GM18868 (cell line): Measurements from ENCODE around the gene LSS.
A peak's percentile ranks its signal among the peaks of the same experiment; 100 is the strongest.

Experiments
- ATAC-seq: cut with Tn5 transposase; IDR thresholded peaks from one replicate; pipeline ENCODE4 v1.9.1; 2021; ENCODE audit warnings: mild to moderate bottlenecking, moderate library complexity; ENCODE audit not compliant: unreplicated experiment

Gene LSS

DNA sequence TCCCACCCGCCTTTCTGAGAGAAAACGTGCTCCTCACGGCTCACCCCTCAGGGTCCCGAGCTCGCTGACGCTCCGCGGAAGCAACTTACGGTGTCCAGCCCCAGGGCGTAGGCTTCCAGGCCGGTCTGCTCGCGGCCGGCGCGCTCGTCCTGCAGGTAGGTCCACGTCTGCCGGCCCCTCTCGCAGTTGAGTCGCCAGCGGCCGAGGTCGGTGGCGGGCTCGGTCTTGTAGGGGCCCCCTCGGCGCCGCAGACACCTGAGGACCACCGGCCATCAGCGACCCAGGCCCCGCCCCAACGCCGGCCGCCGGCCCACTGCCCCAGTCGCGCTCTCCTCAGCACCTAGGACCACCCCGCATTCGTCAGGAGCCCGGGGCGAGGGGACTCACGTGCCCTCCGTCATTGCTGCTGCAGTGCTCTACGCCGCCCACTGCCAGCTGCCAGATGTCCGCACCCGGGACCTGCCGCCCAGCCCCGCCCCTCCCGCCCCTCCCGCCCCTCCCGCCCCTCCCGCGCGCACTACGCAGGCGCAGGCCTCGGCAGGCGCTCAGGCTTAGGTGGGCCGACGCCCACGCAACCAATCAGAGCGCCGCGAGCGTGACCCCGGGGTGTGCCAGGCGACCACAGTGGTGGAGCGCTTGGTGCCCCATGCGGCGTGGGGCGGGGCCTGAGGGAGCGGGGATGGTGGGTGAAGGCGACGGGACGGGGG lies at the start of gene LSS:
LSS (minus strand) TSS at position 430 of the 707 bp plus-strand sequence; CDS start at position 401, 29 bp downstream.
- peak; percentile 78 for ATAC-seq

DNA sequence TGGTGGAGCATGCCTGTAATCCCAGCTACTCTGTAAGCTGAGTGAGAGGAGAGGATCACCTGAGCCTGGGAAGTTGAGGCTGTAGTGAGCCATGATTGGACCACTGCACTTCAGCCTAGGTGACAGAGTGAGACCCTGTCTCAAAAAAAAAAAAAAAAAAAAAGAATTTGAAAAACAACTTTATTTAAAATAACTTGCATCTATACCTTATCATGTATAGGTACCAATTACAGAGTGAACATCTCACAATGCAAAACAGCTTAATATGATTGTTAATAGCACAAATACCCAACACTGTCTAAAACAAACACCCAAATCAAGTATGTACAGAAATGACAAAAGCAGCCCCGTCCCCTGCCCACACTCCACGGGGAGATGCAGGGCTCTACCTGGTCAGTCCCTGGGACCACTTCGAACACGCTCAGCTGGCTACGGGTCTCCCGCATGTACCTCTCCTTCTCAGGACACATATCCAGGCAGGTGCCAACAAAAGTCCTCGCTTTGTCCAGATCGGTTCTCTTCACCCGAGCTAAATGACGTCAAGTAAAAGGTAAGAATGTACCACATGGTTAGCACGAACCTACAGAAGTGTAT lies 46.3 kb upstream of the LSS start:
- ATAC-seq = no peak

DNA sequence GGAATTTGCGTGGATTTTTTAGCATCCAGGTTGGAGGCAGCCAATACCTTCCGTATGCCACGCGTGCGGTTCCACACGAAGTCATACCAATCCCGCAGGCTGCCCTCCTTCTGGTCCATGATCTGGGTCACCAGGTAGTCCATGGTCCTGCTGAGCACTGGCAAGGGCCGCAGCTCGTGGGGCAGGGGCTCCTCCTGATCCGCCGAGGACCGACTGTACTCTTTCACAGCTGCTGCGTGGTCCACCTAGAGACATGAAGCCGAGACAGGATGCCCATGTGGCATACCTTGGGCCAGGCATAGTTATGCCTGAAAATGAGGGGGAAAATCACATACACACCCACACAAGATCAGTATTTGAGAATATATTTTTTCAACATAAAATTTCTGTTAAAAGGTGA lies 44.8 kb upstream of the LSS start:
- ATAC-seq = no peak

DNA sequence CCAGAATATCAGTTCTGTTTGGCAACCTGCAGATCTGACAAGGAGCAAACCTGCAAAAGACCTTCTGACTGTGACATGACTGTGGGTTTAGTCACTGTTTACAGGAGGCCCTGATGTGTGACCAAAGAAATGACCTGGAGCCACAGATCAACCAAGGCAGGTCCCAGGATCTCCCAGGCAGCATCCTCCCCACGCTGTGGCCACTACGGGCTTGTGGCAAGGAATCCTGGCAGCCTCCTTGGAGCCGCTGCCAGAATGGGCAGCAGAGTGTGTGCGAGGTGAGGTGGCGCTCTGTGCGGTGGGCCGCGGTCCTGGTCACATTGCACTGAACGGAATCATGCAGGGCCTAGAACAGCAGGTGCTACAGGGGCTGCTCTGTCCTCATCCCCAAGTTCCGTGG lies 40.9 kb upstream of the LSS start:
- no peak for ATAC-seq

DNA sequence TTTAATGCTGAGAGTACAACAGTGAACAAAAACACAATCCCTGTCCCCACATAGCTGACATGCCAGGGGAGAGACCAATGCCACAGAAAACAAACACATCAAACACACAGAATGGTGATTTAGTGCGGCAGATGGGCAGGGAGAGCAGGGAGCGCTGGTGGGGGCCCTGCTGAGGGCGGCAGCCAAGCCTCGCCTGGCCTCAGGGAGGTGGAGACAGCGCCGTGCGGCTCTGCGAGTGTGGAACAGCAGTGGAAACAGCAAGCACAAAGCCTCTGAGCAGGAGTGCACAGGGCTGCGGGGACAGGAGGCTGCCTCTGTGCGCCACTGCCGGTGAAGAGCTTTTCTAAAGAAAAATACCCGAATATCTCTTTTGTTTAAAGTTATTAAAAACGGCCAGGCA lies 39.8 kb upstream of the LSS start:
- no peak for ATAC-seq

DNA sequence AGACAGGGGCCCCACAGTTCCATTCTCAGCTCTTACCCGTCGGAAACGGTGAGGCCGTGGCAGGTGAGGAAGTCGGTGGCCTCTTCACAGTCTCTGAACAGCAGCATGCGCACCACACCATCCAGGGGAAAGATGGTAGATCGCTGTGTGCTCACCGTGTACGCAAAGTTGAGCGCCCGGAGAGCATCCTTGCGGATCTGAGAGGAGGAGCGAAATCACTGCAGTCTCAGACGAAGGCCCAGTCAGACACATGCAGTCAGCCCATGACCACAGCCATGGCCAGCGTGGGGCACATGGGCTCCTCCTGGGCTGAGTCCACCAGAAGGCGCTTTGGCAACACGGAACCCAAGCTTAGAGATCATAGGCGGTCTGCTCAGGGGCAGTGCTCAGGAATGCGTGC lies 38.4 kb upstream of the LSS start:
- ATAC-seq = no peak

DNA sequence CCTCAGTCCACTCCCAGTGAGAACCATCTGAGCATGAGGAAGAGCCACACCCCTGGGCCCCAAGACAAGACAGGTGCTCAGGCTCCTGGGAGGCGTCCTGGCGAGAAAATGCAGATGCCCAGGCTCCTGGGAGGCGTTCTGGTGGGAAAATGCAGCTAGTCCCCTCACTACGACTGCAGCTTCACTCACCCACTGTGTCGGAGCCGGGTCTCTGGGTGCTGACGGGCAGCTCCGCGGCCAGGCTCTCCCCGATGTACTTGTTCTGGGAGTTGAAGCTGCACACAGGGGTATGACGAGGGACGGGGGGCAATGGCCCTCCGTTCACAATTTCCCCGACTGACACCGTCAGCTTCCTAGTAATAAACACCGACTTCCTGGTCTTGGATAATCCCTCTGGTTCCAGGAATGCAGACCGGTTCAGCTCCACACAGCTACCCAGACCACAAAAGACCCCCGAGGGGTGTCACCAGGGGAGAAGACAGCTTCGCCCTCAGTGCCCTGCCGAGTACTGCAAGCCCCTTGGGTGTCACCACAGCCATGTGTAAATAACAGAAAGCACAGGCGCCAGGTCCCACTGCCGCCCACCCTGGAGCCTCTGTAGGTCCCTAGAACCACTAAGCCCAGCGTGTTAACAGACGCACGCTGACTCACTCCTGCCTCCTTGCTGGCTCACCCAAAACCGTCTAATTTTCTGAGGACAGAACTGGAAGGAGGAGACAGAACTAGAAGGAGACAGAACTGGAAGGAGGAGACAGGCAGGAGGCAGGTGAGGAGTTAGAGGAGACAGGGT lies 37.4 kb upstream of the LSS start:
- ATAC-seq = no peak

DNA sequence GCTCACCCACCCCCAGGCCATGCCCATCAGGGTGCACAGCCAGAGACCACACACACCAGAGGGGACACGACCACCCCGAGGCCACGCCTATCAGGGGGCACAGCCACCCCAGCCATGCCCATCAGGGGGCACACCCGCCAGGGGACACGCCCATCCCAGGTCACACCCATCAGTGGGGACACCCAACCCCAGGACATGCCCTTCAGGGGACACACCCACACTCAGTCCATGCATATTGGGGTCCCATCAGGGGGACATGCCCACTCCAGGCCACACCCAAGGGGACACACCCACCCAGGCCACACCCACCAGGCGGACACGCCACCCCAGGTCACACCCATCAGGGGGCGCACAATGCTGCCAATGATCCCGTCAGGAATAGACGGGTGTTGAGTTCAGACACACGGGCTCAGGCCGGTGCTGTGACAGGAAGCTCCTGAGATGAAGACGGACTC lies 36.1 kb upstream of the LSS start:
- ATAC-seq = no peak

DNA sequence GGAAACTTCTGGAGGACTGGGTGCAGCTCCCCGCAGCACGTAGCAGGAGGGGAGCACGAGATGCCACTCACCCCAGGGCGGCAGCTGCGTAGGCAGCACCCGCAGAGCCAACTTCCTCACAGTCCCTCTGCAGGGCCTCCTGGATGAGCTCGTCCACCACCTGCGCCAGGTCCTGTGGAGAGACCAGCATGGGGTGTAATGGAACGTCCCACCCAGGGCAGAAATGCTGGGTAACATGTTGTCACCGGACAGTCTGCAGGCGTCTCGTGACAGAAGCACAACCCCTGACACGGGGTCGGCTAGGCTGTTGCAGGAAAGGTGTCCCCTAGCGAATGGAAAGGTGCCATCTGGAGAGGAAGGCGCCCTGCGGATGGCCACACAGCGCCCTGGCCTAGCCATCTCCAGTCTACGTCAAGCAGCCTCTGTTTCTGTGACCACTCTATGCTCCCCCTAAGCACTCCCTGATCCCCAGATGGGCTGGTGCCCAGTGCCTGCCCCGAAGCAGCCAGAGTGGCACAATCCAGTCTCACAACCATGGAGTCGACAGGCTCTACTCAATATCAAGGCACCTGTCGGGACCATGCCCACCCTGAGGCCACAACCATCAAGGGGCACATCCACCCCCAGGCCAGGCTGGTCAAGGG lies 35.6 kb upstream of the LSS start:
- no peak for ATAC-seq

DNA sequence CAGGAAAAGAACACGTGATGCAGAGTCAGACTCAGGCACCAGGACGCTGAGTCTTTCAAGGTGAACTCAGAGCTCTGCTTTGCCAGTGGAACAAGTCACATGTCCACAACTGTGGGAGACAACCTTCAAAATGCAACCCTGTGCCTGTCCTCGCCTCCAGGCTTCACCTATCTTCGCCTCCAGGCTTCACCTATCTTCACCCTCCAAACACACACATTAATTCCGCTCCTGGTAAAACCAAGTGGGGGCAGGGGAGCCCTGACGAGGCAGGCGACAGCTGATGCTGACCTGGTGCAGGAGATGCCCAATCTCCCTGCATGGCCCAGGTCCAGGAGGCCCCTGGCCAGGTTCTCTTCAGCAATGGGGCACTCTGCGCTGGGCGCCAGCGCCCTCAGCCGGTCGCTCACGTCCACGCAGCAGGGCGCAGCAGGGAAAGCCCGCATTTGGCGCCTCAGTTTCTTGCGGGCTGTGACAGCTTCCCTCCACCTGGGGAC lies 28.0 kb upstream of the LSS start:
- no peak for ATAC-seq

DNA sequence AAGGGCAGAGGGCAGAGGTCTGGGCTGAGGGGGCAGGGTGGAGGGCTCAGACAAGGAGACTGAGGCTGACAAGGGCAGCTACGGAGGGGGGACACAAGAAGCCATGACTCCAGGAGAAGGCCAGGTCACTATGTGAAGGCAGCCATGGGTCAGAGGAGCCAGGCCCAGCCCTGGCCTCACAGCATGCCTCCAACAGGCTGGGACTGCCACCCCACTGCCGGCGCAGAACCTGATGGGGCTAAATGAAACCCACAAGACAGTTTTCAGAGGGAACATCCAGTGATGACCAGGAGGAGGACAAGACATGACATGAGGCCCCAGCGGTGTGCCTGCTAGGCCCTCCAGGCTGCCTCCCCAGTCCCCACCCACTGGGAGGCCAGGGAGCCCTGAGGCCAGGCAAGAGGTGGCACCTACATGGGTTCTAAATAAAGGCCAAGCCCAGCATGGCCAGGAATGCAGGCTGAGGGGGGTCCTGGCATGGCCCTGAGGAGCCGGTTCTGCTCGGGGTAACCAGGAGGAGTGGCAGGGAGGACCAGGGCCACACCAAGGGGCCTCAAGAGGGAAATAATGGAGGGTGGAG lies 27.3 kb upstream of the LSS start:
- no peak for ATAC-seq

DNA sequence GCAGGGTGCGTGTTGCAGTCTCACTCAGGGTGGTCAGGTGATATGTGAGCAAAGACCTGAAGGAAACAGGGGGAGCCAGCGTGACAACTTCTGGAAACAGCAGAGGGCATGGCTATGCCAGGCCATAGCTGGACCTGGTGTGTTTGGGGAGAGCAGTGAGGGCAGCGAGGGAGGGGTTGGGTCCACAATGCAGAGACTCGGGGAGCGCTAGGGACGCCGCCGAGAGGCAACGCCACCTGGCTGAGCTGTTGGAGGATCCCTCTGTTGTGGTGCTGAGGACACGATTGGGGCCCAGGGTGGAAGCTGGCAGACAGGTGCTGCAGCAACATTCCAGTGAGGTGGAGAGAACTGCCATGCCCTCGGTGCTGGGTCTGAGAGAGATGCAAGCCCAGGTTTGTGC lies 26.6 kb upstream of the LSS start:
- ATAC-seq = no peak

DNA sequence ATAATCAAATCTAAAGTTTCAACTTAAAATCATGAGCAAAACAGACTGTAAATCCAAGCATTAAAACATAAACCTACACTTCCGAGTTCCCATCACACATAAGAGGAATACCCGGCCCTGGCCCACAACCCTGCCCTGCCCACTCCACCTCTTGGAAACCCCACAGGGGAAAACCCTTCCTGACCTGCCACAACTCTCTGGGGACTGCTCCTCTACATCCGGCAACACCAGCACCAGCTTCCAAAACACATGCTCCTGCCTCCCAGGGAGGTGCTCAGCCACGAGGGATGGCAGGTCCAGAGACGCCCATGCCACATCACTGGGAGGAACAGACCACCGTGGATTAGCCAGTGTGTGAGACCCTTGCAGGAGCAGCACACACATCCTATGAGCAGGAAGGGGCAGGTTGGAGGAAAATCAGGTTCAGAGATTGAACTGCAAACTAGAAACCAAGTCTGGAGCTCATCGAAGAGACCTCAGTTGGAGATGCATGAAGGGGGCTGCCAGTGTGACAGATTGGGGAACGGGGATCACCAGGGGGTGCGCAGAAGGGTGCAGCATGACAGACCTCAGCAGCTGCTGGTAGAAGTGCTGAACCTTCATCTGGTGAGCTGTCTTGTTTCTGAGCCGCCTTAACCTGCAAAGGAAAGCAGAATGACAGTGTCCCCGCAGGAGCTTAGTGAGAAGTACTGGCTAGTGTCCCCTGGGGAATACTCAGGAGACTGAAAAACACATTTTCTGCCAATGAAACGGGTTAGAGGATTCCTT lies 25.8 kb upstream of the LSS start:
- peak; percentile 60 for ATAC-seq

DNA sequence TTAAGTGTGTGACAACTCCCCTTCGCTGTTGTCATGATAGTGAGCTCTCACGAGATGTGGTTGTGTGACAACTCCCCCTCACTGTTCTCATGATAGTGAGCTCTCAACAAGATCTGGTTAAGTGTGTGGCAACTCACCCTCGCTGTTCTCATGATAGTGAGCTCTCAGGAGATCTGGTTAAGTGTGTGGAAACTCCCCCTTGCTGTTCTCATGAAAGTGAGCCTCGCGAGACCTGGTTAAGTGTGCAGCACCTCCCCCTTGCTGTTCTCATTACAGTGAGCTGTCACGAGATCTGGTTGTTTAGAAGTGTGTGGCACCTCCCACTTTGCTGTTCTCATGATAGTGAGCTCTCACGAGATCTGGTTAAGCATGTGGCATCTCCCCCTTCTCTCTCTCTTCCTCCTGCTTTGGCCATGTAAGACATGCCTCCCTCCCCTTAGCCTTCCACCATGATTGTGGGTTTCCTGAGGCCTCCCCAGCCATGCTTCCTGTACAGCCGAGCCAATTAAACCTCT lies 25.1 kb upstream of the LSS start:
- ATAC-seq = peak; percentile 71

DNA sequence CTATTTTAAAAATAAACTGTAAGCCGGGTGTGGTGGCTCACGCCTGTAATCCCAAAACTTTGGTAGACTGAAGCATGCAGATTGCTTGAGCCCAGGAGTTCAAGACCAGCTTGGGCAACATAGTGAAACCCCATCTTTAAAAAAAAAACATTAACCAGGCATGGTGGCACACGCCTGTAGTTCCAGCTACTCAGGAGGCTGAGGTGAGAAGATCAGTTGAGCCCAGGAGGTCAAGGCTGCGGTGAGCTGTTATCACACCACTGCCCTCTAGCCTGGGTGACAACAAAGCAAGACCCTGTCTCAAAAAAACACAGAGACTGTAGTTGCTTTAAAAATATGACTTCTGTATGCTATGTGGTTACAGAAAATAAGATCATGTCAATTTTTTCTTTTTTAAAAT lies 24.3 kb upstream of the LSS start:
- no peak for ATAC-seq

DNA sequence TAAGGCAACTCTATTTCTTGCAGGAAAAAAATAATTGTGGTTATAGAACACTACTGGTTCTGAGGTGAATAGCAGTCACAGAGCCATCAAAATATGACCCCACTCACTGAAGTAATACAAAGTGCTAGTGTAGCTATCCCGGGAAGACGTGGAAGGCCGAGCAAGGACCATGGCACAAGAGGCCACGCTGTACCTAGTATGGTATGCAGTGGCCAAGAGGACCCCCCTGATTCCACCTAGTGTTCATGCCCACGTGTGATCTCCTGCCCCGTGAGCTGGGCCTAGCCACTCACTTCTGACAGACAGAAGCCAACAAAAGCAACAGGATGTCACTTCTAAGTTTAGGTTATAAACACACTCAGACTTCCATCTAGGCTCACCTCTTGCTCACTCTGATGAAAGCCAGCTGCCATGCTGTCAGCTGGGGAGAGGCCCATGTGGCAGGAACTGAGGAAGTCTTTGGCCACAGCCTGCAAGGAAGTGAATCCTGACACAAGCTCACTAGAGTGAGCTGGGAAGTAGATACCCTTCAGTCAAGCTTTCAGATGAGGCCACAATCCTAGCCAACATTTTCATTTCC lies 21.7 kb upstream of the LSS start:
- ATAC-seq = no peak

DNA sequence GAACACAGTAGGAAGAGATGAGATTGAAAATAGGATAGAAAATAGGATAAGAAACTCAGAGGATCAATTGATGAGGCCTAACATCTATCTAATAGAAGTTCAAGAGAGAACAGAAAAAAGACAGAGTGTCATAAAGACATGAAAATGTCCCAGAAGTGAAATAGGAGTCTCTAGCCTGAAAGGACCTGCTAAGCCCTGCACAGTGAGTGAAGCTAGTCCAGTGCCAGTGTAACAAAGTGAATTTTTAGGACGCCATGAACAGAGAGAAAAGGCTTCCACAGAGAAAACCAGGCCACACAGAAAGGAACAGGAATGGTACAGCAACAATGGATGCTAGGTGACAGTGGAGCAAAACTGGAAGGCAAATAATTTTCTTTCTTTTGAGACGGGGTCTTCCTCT lies 20.3 kb upstream of the LSS start:
- ATAC-seq = no peak

DNA sequence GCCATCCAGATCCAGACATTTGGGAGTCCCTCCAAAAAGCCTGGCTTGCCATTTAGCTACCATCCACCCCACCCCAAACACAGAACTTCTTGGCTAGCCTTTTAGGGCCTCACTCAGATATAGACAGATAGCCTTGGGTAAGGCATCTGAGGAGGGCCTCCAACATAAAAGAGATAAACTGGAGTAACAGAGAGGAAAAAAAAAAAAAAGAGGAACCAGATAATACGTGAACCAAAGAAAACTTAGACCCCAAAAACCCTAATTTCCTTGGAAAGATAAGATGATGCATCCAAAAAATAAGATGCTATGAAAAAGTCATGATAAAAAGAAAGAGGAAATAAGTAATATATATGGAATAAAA lies 19.8 kb upstream of the LSS start:
- no peak for ATAC-seq

DNA sequence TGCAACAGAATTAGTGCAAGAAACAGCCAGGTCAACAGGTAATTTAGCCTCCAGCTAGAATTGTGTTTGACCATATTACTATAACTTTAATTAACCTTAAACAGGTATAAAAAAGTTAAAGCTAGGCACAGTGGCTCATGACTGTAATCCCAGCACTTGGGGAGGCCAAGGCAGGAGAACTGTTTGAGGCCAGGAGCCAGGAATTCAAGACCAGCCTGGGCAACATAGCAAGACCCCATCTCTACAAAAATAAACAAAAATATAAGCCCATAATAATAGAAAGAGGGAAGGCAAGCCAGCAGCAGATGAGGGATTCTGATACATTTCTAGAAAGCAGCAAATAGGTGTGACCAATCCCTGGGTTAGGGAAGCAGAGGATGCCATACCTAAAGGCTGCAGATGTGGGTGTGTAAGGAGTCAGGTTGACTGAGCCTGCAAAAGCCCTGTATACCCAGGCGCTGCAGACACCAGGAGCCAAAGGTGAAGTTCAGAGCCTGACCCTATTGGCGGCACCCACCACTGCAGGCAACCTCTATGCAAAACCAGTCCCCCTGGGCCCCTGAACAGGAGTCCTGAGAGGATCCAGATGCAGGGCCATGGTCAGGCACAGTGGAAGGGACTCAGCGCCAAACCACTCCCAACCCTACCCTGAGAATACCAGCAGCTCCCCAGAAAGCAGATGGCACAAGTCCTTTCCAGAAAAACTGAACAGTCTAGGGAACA lies 19.3 kb upstream of the LSS start:
- ATAC-seq = no peak
